ENCODE data around the gene LGALS3BP. TPM values are rescaled to one million over a fixed set of nuclear protein-coding genes. Genes with fewer than 3 reads are reported as not detected.

The LGALS3BP gene
- total and polyA plus RNA-seq, 2 of the 13 experiments (the other 11 are each of a cell fraction or from before 2014, with no cell fraction given) = 137 to 332 TPM

- no peak for TF ChIP-seq PRDM4 (CRISPR knock-in tag; IDR thresholded peaks at IDR 0.05; ENCODE audit: borderline replicate concordance)
- no peak for TF ChIP-seq ZNF362 (CRISPR knock-in tag; IDR thresholded peaks at IDR 0.05; ENCODE audit: borderline replicate concordance)
- TF ChIP-seq MXI1 (IDR thresholded peaks at IDR 0.05; ENCODE audit: borderline replicate concordance, low read depth, low read length) = peak; percentile 52; the same call in 1 of the 3 replicates
- no peak for TF ChIP-seq SATB2 (CRISPR knock-in tag; IDR thresholded peaks at IDR 0.05)
- TF ChIP-seq ZBTB26 (CRISPR knock-in tag; IDR thresholded peaks at IDR 0.05; ENCODE audit: borderline replicate concordance) = no peak; the same call in 1 of the 2 replicates
- no peak for TF ChIP-seq ZNF776 (CRISPR knock-in tag; IDR thresholded peaks at IDR 0.05)
- TF ChIP-seq BRF2 (CRISPR knock-in tag; IDR thresholded peaks at IDR 0.05) = no peak
- no peak for TF ChIP-seq GPN1 (CRISPR knock-in tag; IDR thresholded peaks at IDR 0.05; ENCODE audit: borderline replicate concordance)
- TF ChIP-seq KLF12 (CRISPR knock-in tag; IDR thresholded peaks at IDR 0.05; ENCODE audit: borderline replicate concordance) = no peak
- no peak for TF ChIP-seq TP53 (CRISPR knock-in tag; conservative IDR thresholded peaks at IDR 0.05)
- TF ChIP-seq ZSCAN9 (CRISPR knock-in tag; IDR thresholded peaks at IDR 0.05; ENCODE audit: borderline replicate concordance) = 0 out of 2 replicates have a peak, but pooled peaks have one; percentile 64
These were observed 46.4 kb downstream of the LGALS3BP start (continued) for GRCh38 chr17:78933025-78933958.

Measured in HepG2 (cell line).